ENCODE data around the gene AP2A2. TPM values are rescaled to one million over a fixed set of nuclear protein-coding genes. Genes with fewer than 3 reads are reported as not detected.

AP2A2 gene
- total RNA-seq, 4 donors from 2014 or later: 79.2 to 115 (median 110) TPM

DNA sequence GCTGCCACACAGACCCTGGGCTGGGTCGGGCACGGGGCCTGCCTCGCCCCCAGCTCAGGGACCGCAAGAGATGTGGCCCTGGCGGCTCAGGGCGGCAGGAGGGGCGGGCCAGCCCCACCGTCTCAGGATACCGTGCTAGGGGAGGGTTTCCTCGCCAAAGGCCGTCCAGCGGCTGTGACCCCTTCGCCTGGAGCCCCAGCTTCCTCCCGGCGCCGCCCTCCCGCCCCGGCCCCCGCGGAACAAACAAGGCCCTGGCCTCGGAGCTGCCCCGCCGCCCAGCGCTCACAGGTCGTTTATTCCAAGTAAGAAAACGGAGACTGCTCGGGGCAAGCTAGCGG lies 543 bp upstream of the AP2A2 start:
- TF ChIP-seq CTCF (IDR thresholded peaks at IDR 0.05; ENCODE audit: low read depth): no peak

GRCh38 chr11:926341-926916 lies 759 bp downstream of the AP2A2 start:
- TF ChIP-seq CTCF (IDR thresholded peaks at IDR 0.05; ENCODE audit: low read depth): no peak

DNA sequence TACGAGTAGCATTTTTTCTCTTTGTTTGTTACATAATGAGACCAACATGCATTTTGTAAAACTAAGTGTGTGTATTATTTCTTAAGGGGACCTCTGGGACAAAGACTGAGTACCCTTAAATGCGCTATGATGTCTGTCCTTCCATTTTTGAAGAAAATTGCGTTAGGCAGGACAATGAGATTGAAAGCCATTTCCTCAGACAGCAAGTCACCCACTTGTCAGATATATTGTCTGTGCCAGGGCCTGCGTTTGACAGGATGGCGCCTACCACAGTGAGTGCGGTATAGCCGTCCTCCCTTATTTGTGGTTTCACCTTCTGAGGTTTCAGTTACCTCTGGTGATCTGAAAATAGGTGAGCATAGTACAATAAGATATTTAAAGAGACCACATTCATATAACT lies 2.2 kb downstream of the AP2A2 start:
- no peak for TF ChIP-seq CTCF (IDR thresholded peaks at IDR 0.05; ENCODE audit: low read depth)

DNA sequence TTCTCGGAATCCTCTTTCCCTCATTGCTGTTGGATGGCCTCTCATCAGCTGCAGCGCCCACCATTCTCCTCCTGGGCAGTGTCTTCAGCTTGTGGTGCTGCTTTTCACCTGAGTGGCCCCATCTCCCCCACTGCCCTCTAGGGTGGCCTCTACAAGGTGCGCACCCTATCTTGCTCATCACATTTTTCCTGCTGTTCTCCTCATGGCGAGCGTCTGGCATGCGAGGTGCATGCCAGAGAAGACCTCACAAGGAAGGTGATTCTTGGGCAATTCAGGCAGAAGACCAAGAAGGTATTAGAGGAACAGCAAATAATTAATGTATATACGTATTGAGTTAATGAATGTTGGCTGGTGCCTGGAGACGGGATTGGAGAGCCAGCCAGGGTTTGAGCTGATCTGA lies 3.1 kb downstream of the AP2A2 start:
- TF ChIP-seq CTCF (IDR thresholded peaks at IDR 0.05; ENCODE audit: low read depth): no peak

DNA sequence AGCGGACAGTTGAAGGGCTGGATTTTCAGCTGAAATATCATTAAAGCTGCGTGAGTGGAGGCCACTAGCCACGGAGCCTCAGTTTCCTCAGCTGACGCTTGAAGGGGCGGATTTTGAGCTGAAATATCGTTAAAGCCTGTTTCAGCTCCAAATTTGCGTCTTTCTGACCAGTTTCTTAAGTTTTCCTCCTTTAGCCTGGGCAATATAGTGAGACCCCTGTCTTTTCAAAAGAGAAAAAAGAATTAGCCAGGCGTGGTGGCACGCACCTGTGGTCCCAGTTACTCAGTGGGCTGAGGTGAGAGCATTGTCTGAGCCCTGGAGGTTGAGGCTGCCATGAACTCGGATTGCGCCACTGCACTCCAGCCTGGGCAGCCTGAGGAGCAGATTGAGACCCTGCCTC lies 3.7 kb downstream of the AP2A2 start:
- no peak for TF ChIP-seq CTCF (IDR thresholded peaks at IDR 0.05; ENCODE audit: low read depth)

- TF ChIP-seq CTCF (IDR thresholded peaks at IDR 0.05; ENCODE audit: low read depth): no peak
Measured at GRCh38 chr11:931385-931784, 5.7 kb downstream of the AP2A2 start.

- no peak for TF ChIP-seq CTCF (IDR thresholded peaks at IDR 0.05; ENCODE audit: low read depth)
Measured at GRCh38 chr11:932435-932834, 6.8 kb downstream of the AP2A2 start.
